HCT116 (cell line): ENCODE results near the gene SOX30. TPM values are rescaled to one million over a fixed set of nuclear protein-coding genes. Genes with fewer than 3 reads are reported as not detected.

Source experiments
- ATAC-seq: fragments of 200-7000 bp; cut with Tn5 transposase; 2 replicates; pipeline ENCODE4 v1.9.1; 2020; ENCODE audit warnings: mild to moderate bottlenecking, moderate library complexity
- BruUV-seq: library from RNA; stranded (reverse); fragments of 400-500 nt; replicated peaks from 2 replicates; lab custom pipeline; 2021; lab: Mats Ljungman, UMichigan
- CTCF ChIA-PET: fragments of 300-600 bp; sonication (Branson Sonifier 250); formaldehyde crosslinking; loops from one replicate; lab custom pipeline; 2021; ENCODE audit warnings: antibody characterized with exemption; lab: Charles Lee
- POLR2A ChIA-PET: fragments of 300-600, 350-600 bp; sonication (Branson Sonifier 250); formaldehyde crosslinking; loops from one replicate; lab custom pipeline; 2021; ENCODE audit warnings: antibody characterized with exemption; lab: Charles Lee
- RAD21 ChIA-PET, 2 experiments: fragments of 300-600 bp; sonication (Branson Sonifier 250); formaldehyde crosslinking; loops; one replicate each; lab custom pipeline; 2023; ENCODE audit warnings: low total read pairs in 2 of 2; ENCODE audit not compliant: uncharacterized antibody in 2 of 2, unreplicated experiment in 2 of 2, low non-redundant PET in 1 of 2; lab: Charles Lee
- DNase-seq: peaks from one replicate; pipeline ENCODE4 v3.0.0-alpha.2; 2010; ENCODE audit warnings: low read depth, low spot score
- H2AFZ ChIP-seq: fragments of 200-600 bp; shearing (Covaris generic), sonication (generic); 2 replicates; pipeline ENCODE4 v1.6.1; 2017; ENCODE audit warnings: low read depth, mixed run types, mixed read lengths, antibody characterized with exemption, low read length; ENCODE audit not compliant: poor library complexity, severe bottlenecking
- H3K27ac ChIP-seq: 2 replicates; pipeline ENCODE4 v1.5.1; 2012; ENCODE audit warnings: low read depth, low read length
- H3K27me3 ChIP-seq: fragments of 200-600 bp; sonication (generic); 2 replicates; pipeline ENCODE4 v1.6.1; 2016; ENCODE audit warnings: mixed run types, low read length, mixed read lengths; ENCODE audit not compliant: insufficient read depth
- H3K36me3 ChIP-seq, 2 experiments: fragments of 200-500 bp in 1 of 2; fragments of 200-600 bp in 1 of 2; sonication (Bioruptor generic) in 1 of 2; sonication (generic) in 1 of 2; 2 replicates each; pipeline versions ENCODE4 v1.5.1 to v1.6.1; 2014 to 2016; ENCODE audit warnings: low read length in 2 of 2, inconsistent platforms in 1 of 2, mixed read lengths in 1 of 2, mixed run types in 1 of 2; ENCODE audit not compliant: insufficient read depth in 2 of 2, control insufficient read depth in 1 of 2
- H3K4me1 ChIP-seq, 2 experiments: fragments of 200-600 bp in 1 of 2; sonication (generic) in 1 of 2; 2 replicates each; pipeline versions ENCODE4 v1.5.1 to v1.6.1; 2012 to 2017; ENCODE audit warnings: low read length in 2 of 2, inconsistent platforms in 1 of 2, mild to moderate bottlenecking in 1 of 2, mixed read lengths in 1 of 2, mixed run types in 1 of 2, moderate library complexity in 1 of 2; ENCODE audit not compliant: insufficient read depth in 2 of 2, control insufficient read depth in 1 of 2
- H3K4me2 ChIP-seq: fragments of 200-600 bp; sonication (generic); 2 replicates; pipeline ENCODE4 v1.6.1; 2017; ENCODE audit warnings: mixed run types, low read length, mixed read lengths
- H3K4me3 ChIP-seq, 2 experiments: fragments of 200-600 bp in 1 of 2; sonication (generic) in 1 of 2; replicated peaks in 1 of 2; 2 replicates each; pipeline ENCODE4 v1.5.1; 2011 to 2016; ENCODE audit warnings: low read length in 2 of 2, control low read depth in 1 of 2, low read depth in 1 of 2, mild to moderate bottlenecking in 1 of 2, mixed read lengths in 1 of 2, mixed run types in 1 of 2
- H3K79me2 ChIP-seq: fragments of 200-600 bp; sonication (generic); 2 replicates; pipeline ENCODE4 v1.6.1; 2017; ENCODE audit warnings: mild to moderate bottlenecking, mixed run types, low read length, moderate library complexity, mixed read lengths; ENCODE audit not compliant: insufficient read depth
- H3K9ac ChIP-seq: fragments of 200-600 bp; sonication (generic); 2 replicates; pipeline ENCODE4 v1.6.1; 2016; ENCODE audit warnings: low read length, mixed read lengths
- H3K9me2 ChIP-seq: fragments of 200-600 bp; sonication (generic), shearing (Covaris generic); 2 replicates; pipeline ENCODE4 v1.6.1; 2017; ENCODE audit warnings: mixed run types, mild to moderate bottlenecking, moderate library complexity; ENCODE audit not compliant: insufficient read depth
- H3K9me3 ChIP-seq, 2 experiments: fragments of 200-500 bp in 1 of 2; fragments of 200-600 bp in 1 of 2; sonication (Bioruptor generic) in 1 of 2; sonication (generic) in 1 of 2; 2 replicates each; pipeline ENCODE4 v1.6.1; 2014 to 2017; ENCODE audit warnings: low read length in 2 of 2, mixed read lengths in 2 of 2, inconsistent platforms in 1 of 2, low read depth in 1 of 2, mild to moderate bottlenecking in 1 of 2, mixed run types in 1 of 2, moderate library complexity in 1 of 2; ENCODE audit not compliant: control insufficient read depth in 1 of 2, insufficient read depth in 1 of 2
- H4K20me1 ChIP-seq: fragments of 200-600 bp; sonication (generic), shearing (Covaris generic); 2 replicates; pipeline ENCODE4 v1.6.1; 2017; ENCODE audit warnings: mixed run types, mild to moderate bottlenecking, moderate library complexity; ENCODE audit not compliant: insufficient read depth
- ATF3 ChIP-seq: IDR thresholded peaks from 2 replicates; pipeline ENCODE4 v1.6.1; 2012
- CBX3 ChIP-seq: IDR thresholded peaks from 2 replicates; pipeline ENCODE4 v1.6.1; 2012; ENCODE audit warnings: low read depth
- CEBPB ChIP-seq: IDR thresholded peaks from 2 replicates; pipeline ENCODE4 v1.6.1; 2012; ENCODE audit warnings: low read depth
- EGR1 ChIP-seq: IDR thresholded peaks from 2 replicates; pipeline ENCODE4 v1.6.1; 2012; ENCODE audit warnings: low read depth
- ELF1 ChIP-seq: IDR thresholded peaks from 2 replicates; pipeline ENCODE4 v1.6.1; 2012; ENCODE audit warnings: low read depth, borderline replicate concordance
- EZH2 ChIP-seq: fragments of 200-600 bp; sonication (generic); IDR thresholded peaks from 2 replicates; pipeline ENCODE4 v1.6.1; 2017; ENCODE audit warnings: antibody characterized with exemption, mixed run types
- EZH2phosphoT487 ChIP-seq: fragments of 200-600 bp; IDR thresholded peaks from 2 replicates; pipeline ENCODE4 v1.6.1; 2018; ENCODE audit warnings: antibody characterized with exemption, borderline replicate concordance
- FOSL1 ChIP-seq: IDR thresholded peaks from 2 replicates; pipeline ENCODE4 v1.6.1; 2012; ENCODE audit warnings: low read depth
- MAX ChIP-seq: IDR thresholded peaks from 2 replicates; pipeline ENCODE4 v1.6.1; 2012
- POLR2A ChIP-seq: IDR thresholded peaks from 2 replicates; pipeline ENCODE4 v1.7.0; 2011; ENCODE audit warnings: borderline replicate concordance; ENCODE audit not compliant: insufficient read depth, insufficient read length; ENCODE audit errors: extremely low read depth
- RAD21 ChIP-seq: IDR thresholded peaks from 2 replicates; pipeline ENCODE4 v1.6.1; 2012; ENCODE audit warnings: low read depth, mild to moderate bottlenecking
- REST ChIP-seq: IDR thresholded peaks from 2 replicates; pipeline ENCODE4 v1.6.1; 2012; ENCODE audit warnings: low read depth
- SIN3A ChIP-seq: IDR thresholded peaks from 2 replicates; pipeline ENCODE4 v1.6.1; 2012; ENCODE audit warnings: low read depth
- TCF7L2 ChIP-seq: IDR thresholded peaks from 2 replicates; pipeline ENCODE4 v1.7.0; 2011; ENCODE audit warnings: borderline replicate concordance, inconsistent platforms; ENCODE audit not compliant: insufficient read depth, insufficient read length; ENCODE audit errors: extremely low read depth
- YY1 ChIP-seq: IDR thresholded peaks from 2 replicates; pipeline ENCODE4 v1.6.1; 2011; ENCODE audit warnings: low read length, low read depth, moderate library complexity, mild to moderate bottlenecking; ENCODE audit not compliant: insufficient replicate concordance; ENCODE audit errors: extremely low read depth
- ZBTB33 ChIP-seq: IDR thresholded peaks from 2 replicates; pipeline ENCODE4 v1.6.1; 2011; ENCODE audit warnings: mild to moderate bottlenecking, low read length, moderate library complexity; ENCODE audit not compliant: insufficient replicate concordance; ENCODE audit errors: extremely low read depth
- ZFX ChIP-seq: fragments of 450-650 bp; IDR thresholded peaks from 2 replicates; pipeline ENCODE4 v1.6.1; 2017
- intact Hi-C: fragments of 100-400 bp; cut with micrococcal nuclease; formaldehyde crosslinking; loops from 2 replicates; pipeline ENCODE4 v1.10.0; 2022
- total RNA-seq: library from RNA; stranded (reverse); gene quantifications from one replicate; pipeline ENCODE4 v1.2.1, GENCODE V29; 2021; ENCODE audit not compliant: unreplicated experiment

Gene SOX30
- total RNA-seq, 1 experiment from 2014 or later: 0.27 TPM

GRCh38 chr5:157600252-157600651, 52.0 kb downstream of the SOX30 start:
- H3K36me3 ChIP-seq: no peaks in the 10 kb centered on the region
- RAD21 ChIA-PET: no interaction called here
- TF ChIP-seq TCF7L2: no peak
- TF ChIP-seq CBX3: no peak
- TF ChIP-seq ZFX: no peak
- no peak overlapping the region for H3K9ac ChIP-seq
- no peak overlapping the region for H3K4me2 ChIP-seq
- H3K27ac ChIP-seq: no peak overlapping the region
- DNase-seq (no peak), ATAC-seq (no peak)
- POLR2A ChIA-PET: no interaction called here
- H3K27me3 ChIP-seq: no peaks in the 10 kb centered on the region
- intact Hi-C loops: no loop called here
- H3K9me2 ChIP-seq: no peaks in the 10 kb centered on the region
- H2AFZ ChIP-seq: peak overlapping the region; percentile 12
- H3K4me3 ChIP-seq: no peak overlapping the region
- no peaks in the 10 kb centered on the region for H3K9me3 ChIP-seq
- no TSS peak for BruUV-seq
- no peaks in the 10 kb centered on the region for H4K20me1 ChIP-seq
- CTCF ChIA-PET: no interaction called here
- no peaks in the 10 kb centered on the region for H3K79me2 ChIP-seq
- H3K4me1 ChIP-seq: peaks cover 25 to 48% of the 10 kb centered on the region in 2 experiments

GRCh38 chr5:157599565-157599964, 52.7 kb downstream of the SOX30 start:
- Histone ChIP-seq H3K9me3 (no peaks in the 10 kb centered on the region), H4K20me1 (no peaks in the 10 kb centered on the region), H3K9ac (no peak overlapping the region), H3K27me3 (no peaks in the 10 kb centered on the region), H3K36me3 (no peaks in the 10 kb centered on the region), H3K4me3 (no peak overlapping the region), H3K4me1 (peaks cover 20 to 41% of the 10 kb centered on the region in 2 experiments), H2AFZ (peak overlapping the region; percentile 57), H3K79me2 (no peaks in the 10 kb centered on the region), H3K9me2 (no peaks in the 10 kb centered on the region), H3K27ac (no peak overlapping the region), H3K4me2 (no peak overlapping the region)
- intact Hi-C loops: no loop called here
- ChIA-PET RAD21 (no interaction called here), POLR2A (no interaction called here), CTCF (no interaction called here)
- no peak for DNase-seq
- BruUV-seq: no TSS peak
- ATAC-seq: no peak
- TF ChIP-seq RAD21: no peak
- TF ChIP-seq EGR1: no peak
- no peak for TF ChIP-seq YY1
- no peak for TF ChIP-seq EZH2
- no peak for TF ChIP-seq ZBTB33
- no peak for TF ChIP-seq MAX
- no peak for TF ChIP-seq CBX3
- TF ChIP-seq FOSL1: no peak
- no peak for TF ChIP-seq SIN3A
- no peak for TF ChIP-seq EZH2phosphoT487
- no peak for TF ChIP-seq ELF1
- TF ChIP-seq REST: no peak
- no peak for TF ChIP-seq ATF3
- no peak for TF ChIP-seq CEBPB
- TF ChIP-seq POLR2A: no peak
